ENCODE results near the gene SLC38A1. TPM values are rescaled to one million over a fixed set of nuclear protein-coding genes. Genes with fewer than 3 reads are reported as not detected.
A peak's percentile ranks its signal among the peaks of the same experiment; 100 is the strongest.

The SLC38A1 gene
- total RNA-seq, 2 experiments from 2014 or later = 114 to 163 TPM

GRCh38 chr12:46153268-46153872 lies 115.5 kb downstream of the SLC38A1 start:
- peaks cover 6% of the 10 kb centered on the region; the same call in 1 of the 2 replicates for H3K9me3 ChIP-seq (ENCODE audit: low read length)
- POLR2A ChIA-PET = interaction anchor here (1.5 kb wide), 1 partner anchor 24 kb away, joined by 3 read pairs; no protein-coding TSS in a partner anchor

GRCh38 chr12:46152456-46152855 lies 116.4 kb downstream of the SLC38A1 start:
- H3K9me2 ChIP-seq (ENCODE audit: insufficient read depth, low read length) = no peaks in the 10 kb centered on the region
- H3K27ac ChIP-seq (ENCODE audit: low read depth, low read length, poor library complexity, severe bottlenecking) = no peak overlapping the region
- intact Hi-C loops (cut with micrococcal nuclease; ENCODE audit: unreplicated experiment) = loop anchor here (2.0 to 10.0 kb wide), 3 partner anchors 80 to 512 kb away; no protein-coding TSS in a partner anchor
- no peaks in the 10 kb centered on the region for H3K79me2 ChIP-seq (ENCODE audit: insufficient read depth, low read depth, low read length)
- BruUV-seq (replicated peaks) = no TSS peak
- H3K4me2 ChIP-seq (ENCODE audit: low read length) = no peak overlapping the region
- H3K4me1 ChIP-seq (ENCODE audit: insufficient read depth, low read length, poor library complexity, severe bottlenecking) = peaks cover 11% of the 10 kb centered on the region
- TF ChIP-seq EZH2phosphoT487 (IDR thresholded peaks at IDR 0.05; ENCODE audit: borderline replicate concordance, low read depth, low read length) (no peak), CTCF (conservative IDR thresholded peaks at IDR 0.05; ENCODE audit: low read length) (no peak)
- ChIA-PET POLR2A (interaction anchor here (0.6 kb wide), 1 partner anchor 64 kb away, joined by 3 read pairs; no protein-coding TSS in a partner anchor), CTCF (ENCODE audit: unreplicated experiment) (interaction anchor here (0.6 kb wide), 1 partner anchor 44 kb away, joined by 3 read pairs; no protein-coding TSS in a partner anchor)
- no peak overlapping the region for H3K4me3 ChIP-seq (ENCODE audit: low read depth, low read length, poor library complexity, severe bottlenecking)
- no peak for DNase-seq (ENCODE audit: low spot score)
- 0 out of 2 replicates have a peak overlapping the region, but pooled peaks have one; percentile 81 for H2AFZ ChIP-seq (ENCODE audit: low read length)
- peaks cover 6% of the 10 kb centered on the region; the same call in 1 of the 2 replicates for H3K9me3 ChIP-seq (ENCODE audit: low read length)
- no peaks in the 10 kb centered on the region for H4K20me1 ChIP-seq (ENCODE audit: insufficient read depth, low read length)
- H3K36me3 ChIP-seq (ENCODE audit: insufficient read depth, low read length) = no peaks in the 10 kb centered on the region

More at GRCh38 chr12:46153268-46153872, 115.5 kb downstream of the SLC38A1 start:
- H2AFZ ChIP-seq (ENCODE audit: low read length) = peak overlapping the region; percentile 81
- no peaks in the 10 kb centered on the region for H3K36me3 ChIP-seq (ENCODE audit: insufficient read depth, low read length)
- intact Hi-C loops (cut with micrococcal nuclease; ENCODE audit: unreplicated experiment) = loop anchor here (1.0 to 10.0 kb wide), 4 partner anchors 81 to 511 kb away; partner anchors contain the start of gene SCAF11
- no peak for TF ChIP-seq EZH2phosphoT487 (IDR thresholded peaks at IDR 0.05; ENCODE audit: borderline replicate concordance, low read depth, low read length)
- peak; percentile 95 for TF ChIP-seq CTCF (conservative IDR thresholded peaks at IDR 0.05; ENCODE audit: low read length)
- H3K79me2 ChIP-seq (ENCODE audit: insufficient read depth, low read depth, low read length) = no peaks in the 10 kb centered on the region
- H3K27ac ChIP-seq (ENCODE audit: low read depth, low read length, poor library complexity, severe bottlenecking) = no peak overlapping the region
- CTCF ChIA-PET (ENCODE audit: unreplicated experiment) = no interaction called here
- peak overlapping the region; percentile 32; the same call in 1 of the 2 replicates for H3K4me2 ChIP-seq (ENCODE audit: low read length)
- H3K9me2 ChIP-seq (ENCODE audit: insufficient read depth, low read length) = no peaks in the 10 kb centered on the region
- peak; percentile 55 for DNase-seq (ENCODE audit: low spot score)
- peaks cover 11% of the 10 kb centered on the region for H3K4me1 ChIP-seq (ENCODE audit: insufficient read depth, low read length, poor library complexity, severe bottlenecking)
- H4K20me1 ChIP-seq (ENCODE audit: insufficient read depth, low read length) = no peaks in the 10 kb centered on the region
- no peak overlapping the region for H3K4me3 ChIP-seq (ENCODE audit: low read depth, low read length, poor library complexity, severe bottlenecking)
- no TSS peak for BruUV-seq (replicated peaks)

DNA sequence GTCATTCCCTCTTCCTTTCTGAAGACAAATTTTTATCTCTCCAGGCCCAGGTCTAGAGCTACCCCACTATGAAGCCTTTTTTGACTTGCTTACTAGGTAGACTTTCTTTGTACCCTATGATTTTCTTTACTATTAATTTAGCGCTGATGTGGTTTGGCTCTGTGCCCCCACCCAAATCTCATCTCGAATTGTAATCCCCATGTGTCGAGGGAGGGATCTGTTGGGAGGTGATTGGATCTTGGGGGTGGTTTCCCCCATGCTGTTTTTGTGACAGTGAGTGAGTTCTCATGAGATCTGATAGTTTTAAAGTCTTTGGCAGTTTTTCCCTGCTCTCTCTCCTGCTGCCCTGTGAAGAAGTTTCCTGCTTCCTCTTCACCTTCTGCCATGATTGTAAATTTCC lies 118.1 kb downstream of the SLC38A1 start:
- H3K4me3 ChIP-seq (ENCODE audit: low read depth, low read length, poor library complexity, severe bottlenecking) = no peak overlapping the region
- intact Hi-C loops (cut with micrococcal nuclease; ENCODE audit: unreplicated experiment) = loop anchor here (10.0 kb wide), 1 partner anchor 514 kb away; no protein-coding TSS in a partner anchor

More for the DNA sequence above, 118.1 kb downstream of the SLC38A1 start:
- Histone ChIP-seq H4K20me1 (ENCODE audit: insufficient read depth, low read length) (no peaks in the 10 kb centered on the region), H2AFZ (ENCODE audit: low read length) (peak overlapping the region; percentile 70), H3K79me2 (ENCODE audit: insufficient read depth, low read depth, low read length) (no peaks in the 10 kb centered on the region), H3K9me3 (ENCODE audit: low read length) (no peaks in the 10 kb centered on the region), H3K4me2 (ENCODE audit: low read length) (no peak overlapping the region), H3K4me1 (ENCODE audit: insufficient read depth, low read length, poor library complexity, severe bottlenecking) (peaks cover 11% of the 10 kb centered on the region), H3K9me2 (ENCODE audit: insufficient read depth, low read length) (no peaks in the 10 kb centered on the region), H3K27ac (ENCODE audit: low read depth, low read length, poor library complexity, severe bottlenecking) (no peak overlapping the region), H3K36me3 (ENCODE audit: insufficient read depth, low read length) (no peaks in the 10 kb centered on the region)
- TF ChIP-seq CTCF (conservative IDR thresholded peaks at IDR 0.05; ENCODE audit: low read length) (no peak), EZH2phosphoT487 (IDR thresholded peaks at IDR 0.05; ENCODE audit: borderline replicate concordance, low read depth, low read length) (no peak)
- no TSS peak for BruUV-seq (replicated peaks)
- ChIA-PET POLR2A (no interaction called here), CTCF (ENCODE audit: unreplicated experiment) (no interaction called here)
- no peak for DNase-seq (ENCODE audit: low spot score)

Measured in OCI-LY7 (cell line).